CD8-positive, alpha-beta memory T cell (primary cell): ENCODE results near the gene SLC22A1. TPM values are rescaled to one million over a fixed set of nuclear protein-coding genes. Genes with fewer than 3 reads are reported as not detected.
A peak's percentile ranks its signal among the peaks of the same experiment; 100 is the strongest.

Experiments
- CTCF ChIA-PET: fragments of 350-600 bp; sonication (Branson Sonifier 250); formaldehyde crosslinking; loops from one replicate; lab custom pipeline; 2021; ENCODE audit warnings: antibody characterized with exemption; lab: Charles Lee
- POLR2A ChIA-PET: fragments of 350-600 bp; sonication (Branson Sonifier 250); formaldehyde crosslinking; loops from one replicate; lab custom pipeline; 2021; ENCODE audit warnings: antibody characterized with exemption; lab: Charles Lee
- DNase-seq, 5 donors: peaks; one replicate each; pipeline versions ENCODE4 v3.0.0 to v3.0.0-alpha.2; 2020 to 2022; ENCODE audit warnings: mixed read lengths in 1 of 5
- H3K27ac ChIP-seq: one replicate; pipeline ENCODE4 v1.7.0; 2013; ENCODE audit warnings: low read depth, mild to moderate bottlenecking, low read length, moderate library complexity
- H3K27me3 ChIP-seq: 2 replicates; pipeline ENCODE4 v1.7.0; 2013; ENCODE audit warnings: low read length, mild to moderate bottlenecking; ENCODE audit not compliant: insufficient read depth, poor library complexity, severe bottlenecking
- H3K36me3 ChIP-seq: 2 replicates; pipeline ENCODE4 v1.7.0; 2013; ENCODE audit warnings: mild to moderate bottlenecking, low read length, moderate library complexity; ENCODE audit not compliant: insufficient read depth
- H3K4me1 ChIP-seq: 2 replicates; pipeline ENCODE4 v1.7.0; 2013; ENCODE audit warnings: mild to moderate bottlenecking, low read length, moderate library complexity; ENCODE audit not compliant: insufficient read depth
- H3K4me3 ChIP-seq: 2 replicates; pipeline ENCODE4 v1.7.0; 2013; ENCODE audit warnings: mild to moderate bottlenecking, low read length
- H3K9me3 ChIP-seq: 2 replicates; pipeline ENCODE4 v1.7.0; 2013; ENCODE audit warnings: mild to moderate bottlenecking, low read length
- H3K27ac Mint-ChIP-seq, 8 donors: one replicate each; pipeline ENCODE4 v1.8.0; 2020 to 2021; ENCODE audit warnings: mixed read lengths in 8 of 8, mild to moderate bottlenecking in 6 of 8, inconsistent platforms in 3 of 8, moderate library complexity in 3 of 8
- H3K27me3 Mint-ChIP-seq, 2 donors: one replicate each; pipeline ENCODE4 v1.8.0; 2020 to 2021; ENCODE audit warnings: mixed read lengths in 2 of 2, mild to moderate bottlenecking in 1 of 2, moderate library complexity in 1 of 2
- H3K36me3 Mint-ChIP-seq, 3 donors: one replicate each; pipeline ENCODE4 v1.8.0; 2020 to 2021; ENCODE audit warnings: mixed read lengths in 3 of 3, inconsistent platforms in 1 of 3, mild to moderate bottlenecking in 1 of 3
- H3K4me1 Mint-ChIP-seq, 3 donors: one replicate each; pipeline ENCODE4 v1.8.0; 2020 to 2021; ENCODE audit warnings: mixed read lengths in 3 of 3, inconsistent platforms in 1 of 3, mild to moderate bottlenecking in 1 of 3
- H3K4me3 Mint-ChIP-seq, 7 donors: one replicate each; pipeline ENCODE4 v1.8.0; 2020 to 2021; ENCODE audit warnings: mixed read lengths in 7 of 7, mild to moderate bottlenecking in 6 of 7, moderate library complexity in 4 of 7, inconsistent platforms in 2 of 7
- H3K9me3 Mint-ChIP-seq, 5 donors: one replicate each; pipeline ENCODE4 v1.8.0; 2020 to 2022; ENCODE audit warnings: mixed read lengths in 5 of 5, mild to moderate bottlenecking in 3 of 5, moderate library complexity in 2 of 5, inconsistent platforms in 1 of 5
- polyA plus RNA-seq: library from polyadenylated mRNA; unstranded; fragments of 300-500 nt; fragmentation: Illumina TruSeq; gene quantifications from one replicate; pipeline ENCODE4 v1.2.3, GENCODE V29; 2021
- total RNA-seq, 2 experiments: library from RNA; stranded (reverse); gene quantifications; one replicate each; pipeline ENCODE4 v1.2.3, GENCODE V29; 2021

The SLC22A1 gene
- total and polyA plus RNA-seq, 3 experiments from 2014 or later, result 0.13 to 0.49 (median 0.22) TPM

- H3K27ac Mint-ChIP-seq, result peak overlapping the region in 2 of 8 donors; percentile 3 to 27
- Histone ChIP-seq H3K27me3 (no peaks in the 10 kb centered on the region), H3K27ac (no peak overlapping the region), H3K4me3 (no peak overlapping the region), H3K4me1 (no peaks in the 10 kb centered on the region), H3K9me3 (no peaks in the 10 kb centered on the region), H3K36me3 (peaks cover 46% of the 10 kb centered on the region)
- no peak for DNase-seq
- POLR2A ChIA-PET, result no interaction called here
- no peaks in the 10 kb centered on the region for H3K9me3 Mint-ChIP-seq
- CTCF ChIA-PET, result interaction anchor here (0.8 kb wide), 1 partner anchor 23 kb away, joined by 3 read pairs; no protein-coding TSS in a partner anchor
- H3K36me3 Mint-ChIP-seq, result peaks cover 14 to 84% (median 26%) of the 10 kb centered on the region in 3 donors
- no peaks in the 10 kb centered on the region for H3K27me3 Mint-ChIP-seq
- peaks cover 0 to 5% (median under 1%) of the 10 kb centered on the region in 3 donors for H3K4me1 Mint-ChIP-seq
- no peak overlapping the region for H3K4me3 Mint-ChIP-seq
Observed at GRCh38 chr6:160095146-160095845, 26.3 kb upstream of the SLC22A1 start.

- Mint-ChIP-seq H3K27me3 (no peaks in the 10 kb centered on the region), H3K36me3 (peaks cover 4 to 90% (median 18%) of the 10 kb centered on the region in 3 donors), H3K4me1 (peaks cover 0 to 5% (median 4%) of the 10 kb centered on the region in 3 donors), H3K4me3 (no peak overlapping the region), H3K27ac (peak overlapping the region in 1 of 8 donors; percentile 83), H3K9me3 (no peaks in the 10 kb centered on the region)
- peaks cover 25% of the 10 kb centered on the region for H3K36me3 ChIP-seq
- no peak for DNase-seq
- ChIA-PET CTCF (no interaction called here), POLR2A (no interaction called here)
- H3K9me3 ChIP-seq, result no peaks in the 10 kb centered on the region
- no peaks in the 10 kb centered on the region for H3K4me1 ChIP-seq
- H3K4me3 ChIP-seq, result no peak overlapping the region
- H3K27me3 ChIP-seq, result no peaks in the 10 kb centered on the region
- H3K27ac ChIP-seq, result peak overlapping the region; percentile 53
Observed at GRCh38 chr6:160101277-160102205, 20.1 kb upstream of the SLC22A1 start.

- Mint-ChIP-seq H3K27ac (peak overlapping the region in 1 of 8 donors; percentile 87), H3K4me3 (no peak overlapping the region), H3K36me3 (peaks cover 0 to 87% (median 17%) of the 10 kb centered on the region in 3 donors), H3K4me1 (peaks cover 0 to 5% (median 4%) of the 10 kb centered on the region in 3 donors), H3K9me3 (no peaks in the 10 kb centered on the region), H3K27me3 (no peaks in the 10 kb centered on the region)
- H3K9me3 ChIP-seq, result no peaks in the 10 kb centered on the region
- H3K36me3 ChIP-seq, result peaks cover 25% of the 10 kb centered on the region
- POLR2A ChIA-PET, result no interaction called here
- no peak overlapping the region for H3K4me3 ChIP-seq
- H3K27me3 ChIP-seq, result no peaks in the 10 kb centered on the region
- DNase-seq, result no peak
- no peaks in the 10 kb centered on the region for H3K4me1 ChIP-seq
- CTCF ChIA-PET, result no interaction called here
- H3K27ac ChIP-seq, result peak overlapping the region; percentile 47
Observed at GRCh38 chr6:160102399-160102798, 19.2 kb upstream of the SLC22A1 start.

- CTCF ChIA-PET, result no interaction called here
- H3K4me1 ChIP-seq, result no peaks in the 10 kb centered on the region
- Mint-ChIP-seq H3K4me3 (no peak overlapping the region), H3K27ac (peak overlapping the region in 1 of 8 donors; percentile 87), H3K4me1 (peaks cover 3 to 8% (median 7%) of the 10 kb centered on the region in 3 donors), H3K27me3 (no peaks in the 10 kb centered on the region), H3K9me3 (no peaks in the 10 kb centered on the region), H3K36me3 (peaks cover 0 to 87% (median 15%) of the 10 kb centered on the region in 3 donors)
- peak in 1 of 5 donors; percentile 5 for DNase-seq
- no peak overlapping the region for H3K27ac ChIP-seq
- H3K4me3 ChIP-seq, result no peak overlapping the region
- no peaks in the 10 kb centered on the region for H3K9me3 ChIP-seq
- H3K27me3 ChIP-seq, result no peaks in the 10 kb centered on the region
- H3K36me3 ChIP-seq, result peaks cover 25% of the 10 kb centered on the region
- POLR2A ChIA-PET, result no interaction called here
Observed at GRCh38 chr6:160102956-160103824, 18.4 kb upstream of the SLC22A1 start.

GRCh38 chr6:160103825-160104100 lies 17.9 kb upstream of the SLC22A1 start:
- ChIA-PET POLR2A (no interaction called here), CTCF (no interaction called here)
- H3K36me3 Mint-ChIP-seq, result peaks cover 0 to 83% (median 13%) of the 10 kb centered on the region in 3 donors
- Histone ChIP-seq H3K27me3 (no peaks in the 10 kb centered on the region), H3K27ac (no peak overlapping the region), H3K4me3 (no peak overlapping the region), H3K4me1 (no peaks in the 10 kb centered on the region), H3K36me3 (peaks cover 25% of the 10 kb centered on the region), H3K9me3 (no peaks in the 10 kb centered on the region)
- no peak overlapping the region for H3K4me3 Mint-ChIP-seq
- H3K27me3 Mint-ChIP-seq, result no peaks in the 10 kb centered on the region
- no peak for DNase-seq
- no peak overlapping the region for H3K27ac Mint-ChIP-seq
- peaks cover 4 to 9% (median 9%) of the 10 kb centered on the region in 3 donors for H3K4me1 Mint-ChIP-seq
- no peaks in the 10 kb centered on the region for H3K9me3 Mint-ChIP-seq

GRCh38 chr6:160104821-160105517 lies 16.6 kb upstream of the SLC22A1 start:
- POLR2A ChIA-PET, result no interaction called here
- H3K36me3 ChIP-seq, result peaks cover 25% of the 10 kb centered on the region
- peaks cover 0 to 81% (median 10%) of the 10 kb centered on the region in 3 donors for H3K36me3 Mint-ChIP-seq
- peak overlapping the region in 3 of 8 donors; percentile 35 to 75 (median 38) for H3K27ac Mint-ChIP-seq
- H3K4me3 ChIP-seq, result no peak overlapping the region
- H3K27ac ChIP-seq, result no peak overlapping the region
- H3K4me3 Mint-ChIP-seq, result no peak overlapping the region
- H3K27me3 ChIP-seq, result no peaks in the 10 kb centered on the region
- DNase-seq, result no peak
- H3K27me3 Mint-ChIP-seq, result no peaks in the 10 kb centered on the region
- H3K4me1 Mint-ChIP-seq, result peaks cover 6 to 12% (median 10%) of the 10 kb centered on the region in 3 donors
- no peaks in the 10 kb centered on the region for H3K4me1 ChIP-seq
- H3K9me3 ChIP-seq, result no peaks in the 10 kb centered on the region
- CTCF ChIA-PET, result no interaction called here
- H3K9me3 Mint-ChIP-seq, result no peaks in the 10 kb centered on the region

- CTCF ChIA-PET, result no interaction called here
- H3K36me3 ChIP-seq, result peaks cover 25% of the 10 kb centered on the region
- no peaks in the 10 kb centered on the region for H3K27me3 Mint-ChIP-seq
Observed at GRCh38 chr6:160106010-160106409, 15.6 kb upstream of the SLC22A1 start.

More at GRCh38 chr6:160106010-160106409, 15.6 kb upstream of the SLC22A1 start:
- H3K9me3 Mint-ChIP-seq, result no peaks in the 10 kb centered on the region
- POLR2A ChIA-PET, result no interaction called here
- no peaks in the 10 kb centered on the region for H3K9me3 ChIP-seq
- DNase-seq, result no peak
- H3K36me3 Mint-ChIP-seq, result peaks cover 0 to 74% (median 13%) of the 10 kb centered on the region in 3 donors
- no peaks in the 10 kb centered on the region for H3K4me1 ChIP-seq
- no peak overlapping the region for H3K4me3 Mint-ChIP-seq
- H3K27ac ChIP-seq, result no peak overlapping the region
- no peaks in the 10 kb centered on the region for H3K27me3 ChIP-seq
- peaks cover 10 to 16% (median 14%) of the 10 kb centered on the region in 3 donors for H3K4me1 Mint-ChIP-seq
- peak overlapping the region in 2 of 8 donors; percentile 79 to 87 for H3K27ac Mint-ChIP-seq
- no peak overlapping the region for H3K4me3 ChIP-seq
